Loucy (cell line): ENCODE measurements around the gene BRD1.

Experiments used
- CTCF ChIP-seq: fragments of 200-600 bp; sonication (generic); conservative IDR thresholded peaks from 2 replicates; pipeline ENCODE4 v1.5.1; 2014; ENCODE audit warnings: mild to moderate bottlenecking, antibody characterized with exemption, low read length
- EZH2phosphoT487 ChIP-seq: fragments of 200-600 bp; IDR thresholded peaks from 2 replicates; pipeline ENCODE4 v1.6.1; 2018; ENCODE audit warnings: antibody characterized with exemption, mild to moderate bottlenecking, moderate library complexity, borderline replicate concordance

GRCh38 chr22:49747130-49747529 lies 80.5 kb downstream of the BRD1 start:
- TF ChIP-seq CTCF (no peak), EZH2phosphoT487 (no peak)
